ENCODE results near the gene ZBTB7A. TPM values are rescaled to one million over a fixed set of nuclear protein-coding genes. Genes with fewer than 3 reads are reported as not detected.

ZBTB7A gene
- total and polyA plus RNA-seq, 2 experiments from 2014 or later: 17.8 to 41.3 TPM

DNA sequence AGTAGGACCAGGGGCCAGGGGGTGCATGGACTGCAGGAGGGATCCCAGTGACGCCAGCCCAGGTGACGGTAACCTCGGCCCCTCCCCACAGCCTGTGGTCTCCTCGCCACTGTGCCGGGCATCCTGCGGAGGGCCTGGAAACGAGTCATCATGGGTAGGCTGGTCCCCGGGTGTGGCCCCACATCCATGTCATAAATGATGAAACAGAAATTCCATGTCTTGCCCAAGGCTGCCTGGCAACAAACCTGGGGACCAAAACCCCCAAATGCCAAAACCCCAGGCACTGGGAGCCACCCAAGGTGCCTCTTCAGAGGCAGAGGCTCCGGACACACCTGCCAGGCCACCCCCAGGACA lies 36.4 kb upstream of the ZBTB7A start:
- TF ChIP-seq EZH2 (IDR thresholded peaks at IDR 0.05; ENCODE audit: insufficient read depth, poor library complexity, severe bottlenecking) (no peak), EZH2phosphoT487 (IDR thresholded peaks at IDR 0.05; ENCODE audit: insufficient read depth, low read depth) (no peak)
- 67 to 79% methylated on average over 8 to 9 of the region's 9 CpGs for WGBS, 2 experiments (ENCODE audit: low coverage in 1 of 2, low lambda C conversion rate in 2 of 2, missing lambda C conversion rate in 2 of 2)
- no peak overlapping the region; the same call in 1 of the 2 replicates for H3K27ac ChIP-seq
- H2AFZ ChIP-seq: no peak overlapping the region
- no peaks in the 10 kb centered on the region for H3K27me3 ChIP-seq (replicated peaks; ENCODE audit: insufficient read depth)
- DNase-seq: peak; percentile 59
- H3K79me2 ChIP-seq (ENCODE audit: insufficient read depth): no peaks in the 10 kb centered on the region
- H3K9me3 ChIP-seq (ENCODE audit: low read depth): no peaks in the 10 kb centered on the region
- in situ Hi-C loops (cut with MboI): no loop called here
- H3K4me3 ChIP-seq: no peak overlapping the region
- H4K20me1 ChIP-seq (ENCODE audit: insufficient read depth): no peaks in the 10 kb centered on the region
- no peaks in the 10 kb centered on the region for H3K4me1 ChIP-seq (ENCODE audit: insufficient read depth)
- H3K9ac ChIP-seq: no peak overlapping the region
- H3K4me2 ChIP-seq (ENCODE audit: unreplicated experiment): no peak overlapping the region
- H3K36me3 ChIP-seq (ENCODE audit: low read depth): no peaks in the 10 kb centered on the region; the same call in 1 of the 2 replicates
- no peaks in the 10 kb centered on the region for H3F3A ChIP-seq (ENCODE audit: insufficient read depth)
- no peaks in the 10 kb centered on the region for H3K9me2 ChIP-seq (ENCODE audit: insufficient read depth)

DNA sequence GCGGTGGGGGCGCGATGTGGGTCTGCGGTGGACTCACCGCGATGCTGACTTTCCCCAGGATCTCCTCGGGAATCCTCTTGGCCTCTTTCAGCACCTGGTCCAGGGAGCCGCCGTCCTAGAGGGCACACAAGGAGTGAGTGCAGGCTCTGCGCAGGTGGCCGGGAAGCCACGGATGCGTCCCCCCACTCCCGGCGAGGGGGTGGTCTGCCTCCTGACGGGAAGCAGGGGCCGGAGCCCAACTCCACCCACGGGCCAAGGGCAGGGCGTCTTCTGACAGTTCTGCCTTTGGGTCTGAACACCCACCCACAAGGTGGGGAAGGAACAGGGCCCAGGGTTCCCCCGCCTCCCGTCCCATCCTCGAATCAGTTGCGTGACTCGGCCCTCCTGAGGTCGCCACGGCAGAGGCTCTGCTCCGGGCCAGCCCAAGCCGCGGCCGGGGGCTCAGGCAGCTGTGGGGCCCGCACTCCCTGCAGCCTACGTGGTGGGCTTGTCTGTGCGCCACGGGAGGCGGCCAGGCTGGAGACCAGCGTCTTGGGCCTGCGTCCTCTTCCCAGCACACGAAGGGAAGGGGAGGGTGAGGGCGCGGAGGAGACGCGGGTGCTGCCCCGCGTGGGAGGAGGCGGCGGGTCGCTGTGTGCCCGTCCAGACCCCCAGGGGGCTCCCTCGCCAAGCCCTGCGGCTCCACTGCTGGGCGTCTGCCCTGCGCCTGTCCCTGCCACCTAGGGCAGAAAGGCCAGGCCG lies 35.8 kb upstream of the ZBTB7A start:
- Histone ChIP-seq H3K79me2 (ENCODE audit: insufficient read depth) (no peaks in the 10 kb centered on the region), H3F3A (ENCODE audit: insufficient read depth) (no peaks in the 10 kb centered on the region), H3K9me2 (ENCODE audit: insufficient read depth) (no peaks in the 10 kb centered on the region), H2AFZ (no peak overlapping the region), H3K4me3 (no peak overlapping the region), H3K9me3 (ENCODE audit: low read depth) (no peaks in the 10 kb centered on the region), H3K36me3 (ENCODE audit: low read depth) (no peaks in the 10 kb centered on the region; the same call in 1 of the 2 replicates), H3K4me2 (ENCODE audit: unreplicated experiment) (no peak overlapping the region), H3K27me3 (replicated peaks; ENCODE audit: insufficient read depth) (no peaks in the 10 kb centered on the region), H3K9ac (no peak overlapping the region), H4K20me1 (ENCODE audit: insufficient read depth) (no peaks in the 10 kb centered on the region), H3K27ac (no peak overlapping the region), H3K4me1 (ENCODE audit: insufficient read depth) (no peaks in the 10 kb centered on the region)
- WGBS, 2 experiments (ENCODE audit: low coverage in 1 of 2, low lambda C conversion rate in 2 of 2, missing lambda C conversion rate in 2 of 2): 93 to 95% methylated on average over 45 to 53 of the region's 53 CpGs
- no peak for DNase-seq
- TF ChIP-seq EZH2phosphoT487 (IDR thresholded peaks at IDR 0.05; ENCODE audit: insufficient read depth, low read depth) (no peak), EZH2 (IDR thresholded peaks at IDR 0.05; ENCODE audit: insufficient read depth, poor library complexity, severe bottlenecking) (no peak)
- in situ Hi-C loops (cut with MboI): no loop called here

DNA sequence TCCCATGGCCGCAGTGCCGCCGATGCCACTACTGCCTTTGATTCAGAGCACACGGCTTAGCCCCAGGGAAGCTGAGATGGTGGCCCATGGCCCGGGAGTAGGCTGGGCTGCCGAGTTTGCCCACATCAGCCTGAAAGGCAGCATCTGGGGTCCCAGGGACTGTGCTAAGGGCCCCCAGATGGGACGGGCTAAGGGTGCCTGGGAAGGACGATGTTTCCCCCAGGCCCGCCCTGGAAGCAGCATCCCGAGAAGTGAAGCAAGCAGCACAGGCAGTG lies 34.7 kb upstream of the ZBTB7A start:
- Histone ChIP-seq H3K4me3 (no peak overlapping the region), H3F3A (ENCODE audit: insufficient read depth) (no peaks in the 10 kb centered on the region), H3K36me3 (ENCODE audit: low read depth) (no peaks in the 10 kb centered on the region; the same call in 1 of the 2 replicates), H3K9ac (no peak overlapping the region), H3K27ac (no peak overlapping the region), H3K4me2 (ENCODE audit: unreplicated experiment) (no peak overlapping the region), H3K9me3 (ENCODE audit: low read depth) (no peaks in the 10 kb centered on the region), H3K4me1 (ENCODE audit: insufficient read depth) (no peaks in the 10 kb centered on the region), H2AFZ (no peak overlapping the region), H3K79me2 (ENCODE audit: insufficient read depth) (no peaks in the 10 kb centered on the region), H3K27me3 (replicated peaks; ENCODE audit: insufficient read depth) (no peaks in the 10 kb centered on the region), H4K20me1 (ENCODE audit: insufficient read depth) (no peaks in the 10 kb centered on the region), H3K9me2 (ENCODE audit: insufficient read depth) (no peaks in the 10 kb centered on the region)
- TF ChIP-seq EZH2phosphoT487 (IDR thresholded peaks at IDR 0.05; ENCODE audit: insufficient read depth, low read depth): no peak
- TF ChIP-seq EZH2 (IDR thresholded peaks at IDR 0.05; ENCODE audit: insufficient read depth, poor library complexity, severe bottlenecking): no peak
- WGBS, 2 experiments (ENCODE audit: low coverage in 1 of 2, low lambda C conversion rate in 2 of 2, missing lambda C conversion rate in 2 of 2): 94 to 96% methylated on average over 10 of the region's 10 CpGs
- in situ Hi-C loops (cut with MboI): no loop called here
- no peak for DNase-seq

DNA sequence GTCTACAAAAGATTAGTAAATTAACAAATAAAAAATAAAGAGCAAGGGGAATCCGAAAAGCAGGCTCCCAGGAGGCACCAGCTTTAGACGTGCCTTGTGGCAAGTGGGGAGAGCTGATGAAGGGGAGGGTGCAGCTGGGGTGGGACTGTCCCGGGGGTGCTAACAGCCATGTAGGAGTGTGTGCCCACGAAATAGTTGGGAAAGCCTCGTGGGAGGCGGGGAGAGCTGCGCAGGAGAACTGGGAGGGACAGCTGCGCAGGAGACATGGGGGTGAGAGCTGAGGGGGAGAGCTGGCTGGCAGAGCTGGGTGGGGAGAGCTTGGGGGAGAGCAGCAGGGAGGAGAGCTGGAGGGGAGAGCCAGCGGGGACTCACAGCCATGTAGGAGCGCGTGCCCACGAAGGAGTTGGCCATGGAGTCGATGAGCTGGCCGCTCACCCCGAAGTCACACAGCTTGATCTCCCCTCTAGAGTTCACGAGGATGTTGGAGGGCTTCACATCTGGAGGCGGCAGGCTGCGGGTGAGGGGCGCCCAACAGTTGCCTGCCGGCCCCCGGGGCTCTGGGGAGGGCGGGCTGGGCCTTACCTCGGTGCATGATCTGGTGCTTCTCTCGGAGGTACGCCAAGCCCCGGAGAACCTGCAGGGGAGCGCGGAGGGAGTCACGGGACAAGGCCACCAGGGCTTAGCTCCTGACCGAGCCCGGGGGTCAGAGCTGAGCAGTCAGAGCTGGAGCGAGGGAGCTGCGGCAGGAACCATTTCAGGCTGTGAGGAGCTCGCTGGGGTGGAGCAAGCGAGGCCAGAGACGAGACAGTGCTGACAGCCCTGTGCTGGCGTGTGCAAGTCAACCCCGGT lies 34.2 kb upstream of the ZBTB7A start:
- Histone ChIP-seq H3K4me1 (ENCODE audit: insufficient read depth) (no peaks in the 10 kb centered on the region), H3F3A (ENCODE audit: insufficient read depth) (no peaks in the 10 kb centered on the region), H3K36me3 (ENCODE audit: low read depth) (no peaks in the 10 kb centered on the region; the same call in 1 of the 2 replicates), H3K4me2 (ENCODE audit: unreplicated experiment) (no peak overlapping the region), H3K9ac (no peak overlapping the region), H3K27ac (no peak overlapping the region), H3K79me2 (ENCODE audit: insufficient read depth) (no peaks in the 10 kb centered on the region), H2AFZ (no peak overlapping the region), H3K4me3 (no peak overlapping the region), H3K27me3 (replicated peaks; ENCODE audit: insufficient read depth) (no peaks in the 10 kb centered on the region), H4K20me1 (ENCODE audit: insufficient read depth) (no peaks in the 10 kb centered on the region), H3K9me2 (ENCODE audit: insufficient read depth) (no peaks in the 10 kb centered on the region), H3K9me3 (ENCODE audit: low read depth) (no peaks in the 10 kb centered on the region)
- in situ Hi-C loops (cut with MboI): no loop called here
- TF ChIP-seq EZH2 (IDR thresholded peaks at IDR 0.05; ENCODE audit: insufficient read depth, poor library complexity, severe bottlenecking) (no peak), EZH2phosphoT487 (IDR thresholded peaks at IDR 0.05; ENCODE audit: insufficient read depth, low read depth) (no peak)
- WGBS, 2 experiments (ENCODE audit: low coverage in 1 of 2, low lambda C conversion rate in 2 of 2, missing lambda C conversion rate in 2 of 2): 87 to 90% methylated on average over 16 to 36 of the region's 38 CpGs
- no peak for DNase-seq
